ENCODE measurements around the gene ZDHHC13. TPM values are rescaled to one million over a fixed set of nuclear protein-coding genes. Genes with fewer than 3 reads are reported as not detected.

The ZDHHC13 gene
- total RNA-seq, 1 donor from 2014 or later: 18.5 TPM

GRCh38 chr11:19193916-19194315, 76.9 kb downstream of the ZDHHC13 start:
- TF ChIP-seq, protein P1, sequence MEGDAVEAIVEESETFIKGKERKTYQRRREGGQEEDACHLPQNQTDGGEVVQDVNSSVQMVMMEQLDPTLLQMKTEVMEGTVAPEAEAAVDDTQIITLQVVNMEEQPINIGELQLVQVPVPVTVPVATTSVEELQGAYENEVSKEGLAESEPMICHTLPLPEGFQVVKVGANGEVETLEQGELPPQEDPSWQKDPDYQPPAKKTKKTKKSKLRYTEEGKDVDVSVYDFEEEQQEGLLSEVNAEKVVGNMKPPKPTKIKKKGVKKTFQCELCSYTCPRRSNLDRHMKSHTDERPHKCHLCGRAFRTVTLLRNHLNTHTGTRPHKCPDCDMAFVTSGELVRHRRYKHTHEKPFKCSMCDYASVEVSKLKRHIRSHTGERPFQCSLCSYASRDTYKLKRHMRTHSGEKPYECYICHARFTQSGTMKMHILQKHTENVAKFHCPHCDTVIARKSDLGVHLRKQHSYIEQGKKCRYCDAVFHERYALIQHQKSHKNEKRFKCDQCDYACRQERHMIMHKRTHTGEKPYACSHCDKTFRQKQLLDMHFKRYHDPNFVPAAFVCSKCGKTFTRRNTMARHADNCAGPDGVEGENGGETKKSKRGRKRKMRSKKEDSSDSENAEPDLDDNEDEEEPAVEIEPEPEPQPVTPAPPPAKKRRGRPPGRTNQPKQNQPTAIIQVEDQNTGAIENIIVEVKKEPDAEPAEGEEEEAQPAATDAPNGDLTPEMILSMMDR (conservative IDR thresholded peaks at IDR 0.05): no peak
- Mint-ChIP-seq H3K36me3 (ENCODE audit: low read depth) (no peaks in the 10 kb centered on the region), H3K4me1 (peaks cover 3% of the 10 kb centered on the region), H3K9me3 (no peaks in the 10 kb centered on the region), H3K4me3 (no peak overlapping the region), H3K27me3 (ENCODE audit: low read depth) (peaks cover 83% of the 10 kb centered on the region), H3K27ac (ENCODE audit: unreplicated experiment) (no peak overlapping the region)
- no peak for DNase-seq (ENCODE audit: low read depth, low spot score)

DNA sequence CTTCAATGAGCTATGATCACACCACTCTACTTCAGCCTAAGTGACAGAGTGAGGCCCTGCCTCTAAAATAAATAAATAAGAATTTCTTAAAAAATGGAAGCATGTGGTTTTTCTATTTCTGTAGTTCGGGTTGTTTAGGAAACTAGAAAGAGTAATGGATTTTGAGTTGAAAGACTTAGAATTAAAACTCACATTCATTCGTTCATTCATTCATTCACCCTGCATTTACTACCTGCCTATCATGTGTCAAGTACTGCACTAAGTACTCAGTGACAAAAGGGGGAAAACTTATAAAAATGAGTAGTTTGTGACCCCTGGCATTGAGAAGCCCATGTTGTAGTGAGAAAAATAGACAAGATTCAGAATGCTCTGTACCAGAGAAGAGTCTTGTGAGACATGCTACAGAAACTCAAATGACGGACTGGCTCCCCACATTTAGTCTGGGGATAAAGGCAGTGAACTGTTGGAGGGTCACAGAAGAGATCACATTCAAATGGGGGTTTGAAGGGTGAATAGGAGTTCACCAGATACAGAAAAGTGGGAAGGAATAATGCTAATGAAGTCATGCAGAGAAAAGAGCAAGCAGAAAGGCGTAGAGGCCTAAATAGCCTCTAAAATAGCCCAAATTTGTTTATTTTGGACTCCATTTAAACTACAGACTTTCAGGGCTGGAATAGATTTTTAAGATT, 77.8 kb downstream of the ZDHHC13 start:
- H3K36me3 Mint-ChIP-seq (ENCODE audit: low read depth): peaks cover 3% of the 10 kb centered on the region
- H3K27ac Mint-ChIP-seq (ENCODE audit: unreplicated experiment): no peak overlapping the region
- peaks cover 8% of the 10 kb centered on the region for H3K4me1 Mint-ChIP-seq
- no peak for DNase-seq (ENCODE audit: low read depth, low spot score)
- H3K27me3 Mint-ChIP-seq (ENCODE audit: low read depth): peaks cover 83% of the 10 kb centered on the region
- TF ChIP-seq, protein P1 (conservative IDR thresholded peaks at IDR 0.05): no peak
- H3K4me3 Mint-ChIP-seq: no peak overlapping the region
- no peaks in the 10 kb centered on the region for H3K9me3 Mint-ChIP-seq

GRCh38 chr11:19196432-19196831, 79.5 kb downstream of the ZDHHC13 start:
- peaks cover 3% of the 10 kb centered on the region for H3K36me3 Mint-ChIP-seq (ENCODE audit: low read depth)
- no peaks in the 10 kb centered on the region for H3K9me3 Mint-ChIP-seq
- H3K27me3 Mint-ChIP-seq (ENCODE audit: low read depth): peaks cover 82% of the 10 kb centered on the region
- no peak overlapping the region for H3K4me3 Mint-ChIP-seq
- H3K4me1 Mint-ChIP-seq: peaks cover 11% of the 10 kb centered on the region
- DNase-seq (ENCODE audit: low read depth, low spot score): no peak
- no peak overlapping the region for H3K27ac Mint-ChIP-seq (ENCODE audit: unreplicated experiment)
- TF ChIP-seq, protein P1 (conservative IDR thresholded peaks at IDR 0.05): no peak

GRCh38 chr11:19199048-19199447, 82.1 kb downstream of the ZDHHC13 start:
- Mint-ChIP-seq H3K9me3 (no peaks in the 10 kb centered on the region), H3K36me3 (ENCODE audit: low read depth) (peaks cover 3% of the 10 kb centered on the region), H3K27ac (ENCODE audit: unreplicated experiment) (no peak overlapping the region), H3K4me3 (no peak overlapping the region), H3K4me1 (peaks cover 7% of the 10 kb centered on the region), H3K27me3 (ENCODE audit: low read depth) (peaks cover 78% of the 10 kb centered on the region)
- DNase-seq (ENCODE audit: low read depth, low spot score): no peak
- TF ChIP-seq, protein P1 (conservative IDR thresholded peaks at IDR 0.05): no peak

GRCh38 chr11:19199771-19200170, 82.8 kb downstream of the ZDHHC13 start:
- H3K36me3 Mint-ChIP-seq (ENCODE audit: low read depth): peaks cover 3% of the 10 kb centered on the region

More at GRCh38 chr11:19199771-19200170, 82.8 kb downstream of the ZDHHC13 start:
- Mint-ChIP-seq H3K27me3 (ENCODE audit: low read depth) (peaks cover 73% of the 10 kb centered on the region), H3K9me3 (no peaks in the 10 kb centered on the region), H3K4me3 (no peak overlapping the region), H3K4me1 (peaks cover 7% of the 10 kb centered on the region), H3K27ac (ENCODE audit: unreplicated experiment) (peak overlapping the region; percentile 5)
- TF ChIP-seq, protein P1 (conservative IDR thresholded peaks at IDR 0.05): no peak
- no peak for DNase-seq (ENCODE audit: low read depth, low spot score)
